ENCODE measurements around the gene SCG3. TPM values are rescaled to one million over a fixed set of nuclear protein-coding genes. Genes with fewer than 3 reads are reported as not detected.
A peak's percentile ranks its signal among the peaks of the same experiment; 100 is the strongest.

SCG3 gene
- total and polyA plus RNA-seq, 2 of the 4 experiments (the other 2 are of a cell fraction), result 0.02 TPM; not detected in 1

GRCh38 chr15:51634591-51635198, 46.6 kb upstream of the SCG3 start:
- no peak for ATAC-seq (ENCODE audit: low read depth)
- H2BK15ac ChIP-seq (ENCODE audit: low read depth, low read length), result no peak overlapping the region
- no peak overlapping the region for H2AFZ ChIP-seq (replicated peaks; ENCODE audit: low read length, poor library complexity)
- dilution Hi-C loops (cut with HindIII; ENCODE audit: low sequenced_read_pairs, unreplicated experiment), result no loop called here
- TF ChIP-seq RFX5 (IDR thresholded peaks at IDR 0.05; ENCODE audit: low read depth, low read length) (no peak), MAZ (IDR thresholded peaks at IDR 0.05; ENCODE audit: borderline replicate concordance, low read depth, low read length) (no peak), MXI1 (IDR thresholded peaks at IDR 0.05; ENCODE audit: borderline replicate concordance, low read depth, low read length) (no peak), NFE2L2 (IDR thresholded peaks at IDR 0.05; ENCODE audit: low read depth, low read length) (no peak), CEBPB (IDR thresholded peaks at IDR 0.05; ENCODE audit: low read depth, low read length) (no peak), FOS (IDR thresholded peaks at IDR 0.05; ENCODE audit: low read depth, low read length) (no peak), CHD1 (IDR thresholded peaks at IDR 0.05; ENCODE audit: low read depth, low read length) (no peak), RAD21 (IDR thresholded peaks at IDR 0.05; ENCODE audit: low read length) (no peak), SMC3 (IDR thresholded peaks at IDR 0.05; ENCODE audit: low read depth, low read length) (no peak), POLR2A (IDR thresholded peaks at IDR 0.05; ENCODE audit: low read depth, low read length) (no peak), MAFK (IDR thresholded peaks at IDR 0.05; ENCODE audit: low read depth, low read length) (no peak), RCOR1 (IDR thresholded peaks at IDR 0.05; ENCODE audit: insufficient replicate concordance, low read length) (no peak), BHLHE40 (IDR thresholded peaks at IDR 0.05; ENCODE audit: low read depth, low read length) (no peak)
- TF ChIP-seq, protein P1, sequence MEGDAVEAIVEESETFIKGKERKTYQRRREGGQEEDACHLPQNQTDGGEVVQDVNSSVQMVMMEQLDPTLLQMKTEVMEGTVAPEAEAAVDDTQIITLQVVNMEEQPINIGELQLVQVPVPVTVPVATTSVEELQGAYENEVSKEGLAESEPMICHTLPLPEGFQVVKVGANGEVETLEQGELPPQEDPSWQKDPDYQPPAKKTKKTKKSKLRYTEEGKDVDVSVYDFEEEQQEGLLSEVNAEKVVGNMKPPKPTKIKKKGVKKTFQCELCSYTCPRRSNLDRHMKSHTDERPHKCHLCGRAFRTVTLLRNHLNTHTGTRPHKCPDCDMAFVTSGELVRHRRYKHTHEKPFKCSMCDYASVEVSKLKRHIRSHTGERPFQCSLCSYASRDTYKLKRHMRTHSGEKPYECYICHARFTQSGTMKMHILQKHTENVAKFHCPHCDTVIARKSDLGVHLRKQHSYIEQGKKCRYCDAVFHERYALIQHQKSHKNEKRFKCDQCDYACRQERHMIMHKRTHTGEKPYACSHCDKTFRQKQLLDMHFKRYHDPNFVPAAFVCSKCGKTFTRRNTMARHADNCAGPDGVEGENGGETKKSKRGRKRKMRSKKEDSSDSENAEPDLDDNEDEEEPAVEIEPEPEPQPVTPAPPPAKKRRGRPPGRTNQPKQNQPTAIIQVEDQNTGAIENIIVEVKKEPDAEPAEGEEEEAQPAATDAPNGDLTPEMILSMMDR (conservative IDR thresholded peaks at IDR 0.05; ENCODE audit: low read depth, low read length), result no peak
- TF ChIP-seq, protein P2, sequence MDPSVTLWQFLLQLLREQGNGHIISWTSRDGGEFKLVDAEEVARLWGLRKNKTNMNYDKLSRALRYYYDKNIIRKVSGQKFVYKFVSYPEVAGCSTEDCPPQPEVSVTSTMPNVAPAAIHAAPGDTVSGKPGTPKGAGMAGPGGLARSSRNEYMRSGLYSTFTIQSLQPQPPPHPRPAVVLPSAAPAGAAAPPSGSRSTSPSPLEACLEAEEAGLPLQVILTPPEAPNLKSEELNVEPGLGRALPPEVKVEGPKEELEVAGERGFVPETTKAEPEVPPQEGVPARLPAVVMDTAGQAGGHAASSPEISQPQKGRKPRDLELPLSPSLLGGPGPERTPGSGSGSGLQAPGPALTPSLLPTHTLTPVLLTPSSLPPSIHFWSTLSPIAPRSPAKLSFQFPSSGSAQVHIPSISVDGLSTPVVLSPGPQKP (IDR thresholded peaks at IDR 0.05; ENCODE audit: borderline replicate concordance, low read depth, low read length), result no peak
- TF ChIP-seq, protein P3, sequence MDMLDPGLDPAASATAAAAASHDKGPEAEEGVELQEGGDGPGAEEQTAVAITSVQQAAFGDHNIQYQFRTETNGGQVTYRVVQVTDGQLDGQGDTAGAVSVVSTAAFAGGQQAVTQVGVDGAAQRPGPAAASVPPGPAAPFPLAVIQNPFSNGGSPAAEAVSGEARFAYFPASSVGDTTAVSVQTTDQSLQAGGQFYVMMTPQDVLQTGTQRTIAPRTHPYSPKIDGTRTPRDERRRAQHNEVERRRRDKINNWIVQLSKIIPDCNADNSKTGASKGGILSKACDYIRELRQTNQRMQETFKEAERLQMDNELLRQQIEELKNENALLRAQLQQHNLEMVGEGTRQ (IDR thresholded peaks at IDR 0.05; ENCODE audit: low read depth, low read length), result no peak
- H2AK5ac ChIP-seq (ENCODE audit: low read depth, low read length), result no peak overlapping the region
- no peaks in the 10 kb centered on the region for H3K9me1 ChIP-seq (ENCODE audit: insufficient read depth, low read length)
- intact Hi-C loops (cut with micrococcal nuclease), result no loop called here
- no peaks in the 10 kb centered on the region for H3K79me1 ChIP-seq (ENCODE audit: low read depth in 1 of 2, low read length in 2 of 2)
- H3K56ac ChIP-seq (ENCODE audit: extremely low read depth, insufficient read depth, low read length), result no peak overlapping the region
- no peak overlapping the region for H2BK5ac ChIP-seq (ENCODE audit: low read depth, low read length, poor library complexity, severe bottlenecking)
- H2BK120ac ChIP-seq (ENCODE audit: low read depth, low read length), result no peak overlapping the region
- H4K8ac ChIP-seq (ENCODE audit: low read depth in 2 of 2, low read length in 2 of 2), result no peak overlapping the region
- H3K4me3 ChIP-seq (ENCODE audit: insufficient read depth, low read depth, low read length), result no peak overlapping the region
- H4K5ac ChIP-seq (ENCODE audit: low read depth, low read length), result no peak overlapping the region
- no peaks in the 10 kb centered on the region for H3K9me3 ChIP-seq (ENCODE audit: control insufficient read depth, insufficient read depth, low read length)
- H3K36me3 ChIP-seq (ENCODE audit: control insufficient read depth, insufficient read depth, low read length), result no peaks in the 10 kb centered on the region
- no CpG with 5 or more reads among the region's 3 CpGs for WGBS, 2 experiments (ENCODE audit: extremely low coverage in 2 of 2, insufficient read length in 1 of 2)
- no peak overlapping the region for H3K23ac ChIP-seq (ENCODE audit: low read depth, low read length)
- no peak overlapping the region for H3K4me2 ChIP-seq (ENCODE audit: low read depth, low read length)
- H2BK20ac ChIP-seq (ENCODE audit: low read depth, low read length), result no peak overlapping the region
- no peak overlapping the region for H3K4ac ChIP-seq (ENCODE audit: low read depth, low read length)
- H3K9ac ChIP-seq (ENCODE audit: low read depth, low read length), result no peak overlapping the region
- H4K20me1 ChIP-seq (ENCODE audit: insufficient read depth, low read length), result no peaks in the 10 kb centered on the region
- in situ Hi-C loops (cut with MboI; ENCODE audit: low sequenced_read_pairs), result loop anchor here (25.0 kb wide), 1 partner anchor 278 kb away; no protein-coding TSS in a partner anchor
- no TSS peak for BruUV-seq (replicated peaks)
- H3K27ac ChIP-seq (ENCODE audit: insufficient read depth, low read length), result no peak overlapping the region
- no peak overlapping the region for H3K18ac ChIP-seq (ENCODE audit: low read depth, low read length)
- peaks cover 17% of the 10 kb centered on the region for H3K27me3 ChIP-seq (ENCODE audit: control insufficient read depth, insufficient read depth, low read length)
- ChIA-PET POLR2A (ENCODE audit: unreplicated experiment) (no interaction called here), CTCF (no interaction called here)
- no peak overlapping the region for H3K14ac ChIP-seq (replicated peaks; ENCODE audit: low read depth, low read length)
- H3K4me1 ChIP-seq (ENCODE audit: control insufficient read depth, insufficient read depth, low read length), result no peaks in the 10 kb centered on the region
- no peak overlapping the region for H4K91ac ChIP-seq (ENCODE audit: insufficient read depth, low read depth, low read length)
- DNase-seq, result peak; percentile 11
- no peak overlapping the region for H2AK9ac ChIP-seq (replicated peaks; ENCODE audit: low read depth, low read length, poor library complexity)
